GM04503 (cell line): ENCODE data around the gene KCNMA1.

Experiments
- DNase-seq: peaks from one replicate; pipeline ENCODE4 v3.0.0-alpha.2; 2012; ENCODE audit warnings: low read depth

KCNMA1 gene

GRCh38 chr10:77016278-77016815, 621.3 kb downstream of the KCNMA1 start:
- no peak for DNase-seq

GRCh38 chr10:77015360-77015759, 622.2 kb downstream of the KCNMA1 start:
- DNase-seq: no peak

GRCh38 chr10:77012812-77013500, 624.7 kb downstream of the KCNMA1 start:
- DNase-seq: no peak

GRCh38 chr10:77011874-77012811, 625.5 kb downstream of the KCNMA1 start:
- DNase-seq: peak; percentile 20

GRCh38 chr10:77010430-77010829, 627.2 kb downstream of the KCNMA1 start:
- no peak for DNase-seq

GRCh38 chr10:77007834-77008233, 629.8 kb downstream of the KCNMA1 start:
- DNase-seq: no peak

GRCh38 chr10:77006836-77007511, 630.6 kb downstream of the KCNMA1 start:
- DNase-seq: no peak

GRCh38 chr10:77005871-77006270, 631.7 kb downstream of the KCNMA1 start:
- DNase-seq: no peak

GRCh38 chr10:77004917-77005564, 632.6 kb downstream of the KCNMA1 start:
- no peak for DNase-seq

- no peak for DNase-seq
Measured at GRCh38 chr10:77002872-77003271, 634.7 kb downstream of the KCNMA1 start.

GRCh38 chr10:77001206-77001605, 636.4 kb downstream of the KCNMA1 start:
- no peak for DNase-seq

GRCh38 chr10:76998451-76998850, 639.2 kb downstream of the KCNMA1 start:
- no peak for DNase-seq

- no peak for DNase-seq
Measured at GRCh38 chr10:76997631-76998030, 640.0 kb downstream of the KCNMA1 start.

- DNase-seq: no peak
Measured at GRCh38 chr10:76995023-76995422, 642.6 kb downstream of the KCNMA1 start.

- no peak for DNase-seq
Measured at GRCh38 chr10:76993213-76993612, 644.4 kb downstream of the KCNMA1 start.

- DNase-seq: no peak
Measured at GRCh38 chr10:76992467-76992866, 645.1 kb downstream of the KCNMA1 start.

GRCh38 chr10:76991621-76992020, 646.0 kb downstream of the KCNMA1 start:
- no peak for DNase-seq

GRCh38 chr10:76990561-76990960, 647.0 kb downstream of the KCNMA1 start:
- DNase-seq: no peak

GRCh38 chr10:76984559-76985443, 652.8 kb downstream of the KCNMA1 start:
- DNase-seq: no peak

- DNase-seq: no peak
Measured at GRCh38 chr10:76983624-76984023, 654.0 kb downstream of the KCNMA1 start.

- no peak for DNase-seq
Measured at GRCh38 chr10:76982671-76983070, 654.9 kb downstream of the KCNMA1 start.
